Stomach (tissue), 9 donors: ENCODE results near the gene TRAF6. TPM values are rescaled to one million over a fixed set of nuclear protein-coding genes. Genes with fewer than 3 reads are reported as not detected.

Experiments
- DNase-seq, 2 donors: peaks; one replicate each; pipeline versions ENCODE4 v3.0.0 to v3.0.0-alpha.2; 2013 to 2019
- H3K27ac ChIP-seq, 5 donors: fragments of 200-600 bp in 4 of 5; sonication (generic) in 4 of 5; one replicate each; pipeline ENCODE4 v1.5.1; 2013 to 2019; ENCODE audit warnings: mild to moderate bottlenecking in 1 of 5, moderate library complexity in 1 of 5
- H3K27me3 ChIP-seq, 3 donors: fragments of 200-600 bp; sonication (generic); one replicate each; pipeline ENCODE4 v1.5.1; 2017 to 2019; ENCODE audit warnings: mixed run types in 1 of 3
- H3K36me3 ChIP-seq, 4 donors: fragments of 200-600 bp; sonication (generic); 1 replicate in 3 of 4; 2 replicates in 1 of 4; pipeline ENCODE4 v1.5.1; 2016 to 2019
- H3K4me1 ChIP-seq, 4 donors: fragments of 200-600 bp; sonication (generic); one replicate each; pipeline ENCODE4 v1.5.1; 2016 to 2019
- H3K4me3 ChIP-seq, 4 donors: fragments of 200-600 bp; sonication (generic) in 3 of 4; one replicate each; pipeline ENCODE4 v1.5.1; 2016 to 2019; ENCODE audit warnings: mild to moderate bottlenecking in 1 of 4
- H3K9me3 ChIP-seq, 4 donors: fragments of 200-600 bp; sonication (generic); one replicate each; pipeline ENCODE4 v1.5.1; 2016 to 2019
- CTCF ChIP-seq, 7 experiments: fragments of 450-650 bp in 4 of 7; fragments of 200-600 bp in 3 of 7; sonication (generic) in 3 of 7; IDR thresholded peaks; one replicate each; pipeline ENCODE4 v1.5.1; 2016 to 2019; ENCODE audit warnings: antibody characterized with exemption in 7 of 7, control low read depth in 2 of 7, mild to moderate bottlenecking in 1 of 7
- EP300 ChIP-seq: sonication (generic); formaldehyde crosslinking; IDR thresholded peaks from one replicate; pipeline ENCODE4 v1.6.1; 2017; ENCODE audit warnings: antibody characterized with exemption
- POLR2A ChIP-seq, 4 donors: fragments of 450-650 bp; IDR thresholded peaks; one replicate each; pipeline ENCODE4 v1.6.1; 2016; ENCODE audit warnings: antibody characterized with exemption in 4 of 4, control low read depth in 2 of 4, mild to moderate bottlenecking in 1 of 4, moderate library complexity in 1 of 4
- POLR2AphosphoS5 ChIP-seq, 3 donors: sonication (generic); formaldehyde crosslinking; IDR thresholded peaks; one replicate each; pipeline ENCODE4 v1.6.1; 2016; ENCODE audit warnings: antibody characterized with exemption in 3 of 3
- WGBS, 5 donors: extraction: QIAGEN DNeasy Blood & Tissue Kit in 3 of 5; methylation state at CpG; one replicate each; pipeline versions ENCODE4 v1.1.5 to v1.1.7; 2013 to 2018; 5-methylcytosine and 5-hydroxymethylcytosine counted together
- intact Hi-C: fragments of 100-400 bp; cut with DNase I; formaldehyde crosslinking; loops from one replicate; pipeline ENCODE4 v1.15.1; 2023; ENCODE audit warnings: low total_unique reads
- polyA plus RNA-seq, 3 donors: library from polyadenylated mRNA; stranded (reverse); fragments of 200-250 nt; gene quantifications; one replicate each; pipeline ENCODE4 v1.2.3, GENCODE V29; 2013
- total RNA-seq, 5 donors: library from RNA; depleted of rRNA; stranded (reverse); fragments of >200 nt; gene quantifications; one replicate each; pipeline versions ENCODE4 v1.1.0 to v1.2.3, GENCODE V29; 2014 to 2016
- donor health status: healthy with polysubstance abuse.
- donor health status: Bipolar disorder and iron deficiency.
- donor health status: healthy.

The TRAF6 gene
- total and polyA plus RNA-seq, 8 donors: 1.2 to 19.2 (median 4.7) TPM

- Histone ChIP-seq H3K4me3 (no peak overlapping the region), H3K36me3 (peaks cover 14 to 51% (median 51%) of the 10 kb centered on the region in 4 donors), H3K9me3 (no peaks in the 10 kb centered on the region), H3K27ac (peak overlapping the region in 1 of 5 donors; percentile 20), H3K4me1 (peaks cover 0 to 60% (median 25%) of the 10 kb centered on the region in 4 donors), H3K27me3 (no peaks in the 10 kb centered on the region)
- WGBS, 5 donors: 89 to 93% (median 89%) methylated on average over 5 of the region's 5 CpGs
- intact Hi-C loops: no loop called here
- TF ChIP-seq CTCF (IDR thresholded peaks at IDR 0.05): no peak
- TF ChIP-seq POLR2A (IDR thresholded peaks at IDR 0.05): no peak
- TF ChIP-seq POLR2AphosphoS5 (IDR thresholded peaks at IDR 0.05): no peak
- TF ChIP-seq EP300: no peak
- DNase-seq: no peak
Measured at GRCh38 chr11:36501236-36501635, 8.8 kb downstream of the TRAF6 start.

GRCh38 chr11:36500315-36500721, 9.8 kb downstream of the TRAF6 start:
- peaks cover 0 to 55% (median 21%) of the 10 kb centered on the region in 4 donors for H3K4me1 ChIP-seq
- peaks cover 17 to 60% (median 60%) of the 10 kb centered on the region in 4 donors for H3K36me3 ChIP-seq
- no peaks in the 10 kb centered on the region for H3K9me3 ChIP-seq
- WGBS, 5 donors: 38 to 67% (median 58%) methylated on average over 1 of the region's 1 CpG
- TF ChIP-seq POLR2AphosphoS5 (IDR thresholded peaks at IDR 0.05) (no peak), CTCF (IDR thresholded peaks at IDR 0.05) (no peak), EP300 (no peak), POLR2A (IDR thresholded peaks at IDR 0.05) (no peak)
- intact Hi-C loops: no loop called here
- peak in 1 of 2 donors; percentile 48 for DNase-seq
- H3K27me3 ChIP-seq: no peaks in the 10 kb centered on the region
- H3K27ac ChIP-seq: peak overlapping the region in 2 of 5 donors; percentile 43 to 56
- no peak overlapping the region for H3K4me3 ChIP-seq

GRCh38 chr11:36499315-36499714, 10.8 kb downstream of the TRAF6 start:
- no peak overlapping the region for H3K27ac ChIP-seq
- no peak for TF ChIP-seq EP300
- no peaks in the 10 kb centered on the region for H3K27me3 ChIP-seq
- DNase-seq: no peak
- intact Hi-C loops: no loop called here
- 82 to 94% (median 92%) methylated on average over 4 of the region's 4 CpGs for WGBS, 5 donors
- H3K9me3 ChIP-seq: no peaks in the 10 kb centered on the region
- H3K36me3 ChIP-seq: peaks cover 17 to 70% (median 70%) of the 10 kb centered on the region in 4 donors
- H3K4me1 ChIP-seq: peaks cover 0 to 47% (median 19%) of the 10 kb centered on the region in 4 donors
- no peak overlapping the region for H3K4me3 ChIP-seq

DNA sequence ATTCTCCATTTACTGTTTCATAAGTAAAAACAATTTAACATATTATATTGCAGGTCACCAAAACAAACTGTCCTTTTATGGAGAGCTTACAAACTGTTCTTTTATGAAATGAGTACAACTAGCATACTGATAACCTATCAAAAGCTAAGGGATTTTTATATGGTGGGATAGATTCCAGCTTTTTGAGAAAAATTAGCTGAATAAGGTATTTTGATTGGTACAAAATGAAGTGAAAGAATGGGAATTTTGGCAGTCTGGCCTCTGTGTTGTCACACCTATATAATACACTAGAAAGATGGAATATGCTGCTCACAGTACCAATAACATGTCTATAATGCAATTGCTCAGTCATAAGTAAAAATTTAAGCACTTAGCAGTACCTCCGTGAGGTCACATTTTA, 11.4 kb downstream of the TRAF6 start:
- Histone ChIP-seq H3K36me3 (peaks cover 23 to 76% (median 76%) of the 10 kb centered on the region in 4 donors), H3K27me3 (no peaks in the 10 kb centered on the region), H3K9me3 (no peaks in the 10 kb centered on the region), H3K4me3 (no peak overlapping the region), H3K4me1 (peaks cover 0 to 42% (median 19%) of the 10 kb centered on the region in 4 donors), H3K27ac (no peak overlapping the region)
- intact Hi-C loops: no loop called here
- DNase-seq: no peak
- 83 to 95% (median 90%) methylated on average over 1 of the region's 1 CpG for WGBS, 5 donors
- TF ChIP-seq CTCF (IDR thresholded peaks at IDR 0.05) (no peak), POLR2AphosphoS5 (IDR thresholded peaks at IDR 0.05) (no peak), POLR2A (IDR thresholded peaks at IDR 0.05) (no peak), EP300 (no peak)

DNA sequence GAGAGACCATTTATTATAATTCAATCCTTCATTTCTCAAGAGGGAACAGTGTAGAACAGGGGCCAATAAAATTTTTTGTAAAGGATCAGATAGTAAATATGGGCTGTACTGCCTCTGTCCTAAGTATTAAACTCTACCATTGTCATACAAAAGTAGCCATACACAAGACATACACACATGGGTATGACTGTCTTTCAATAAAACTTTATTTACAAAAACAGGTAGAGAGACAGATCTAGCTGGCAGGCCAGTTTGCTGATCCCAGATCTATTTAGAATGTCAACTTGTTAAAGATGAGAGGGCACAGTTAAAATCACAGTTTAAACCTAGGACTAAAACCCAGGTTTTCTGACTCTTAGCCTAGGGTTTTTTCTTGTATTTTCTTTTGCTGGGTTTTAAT, 16.7 kb downstream of the TRAF6 start:
- DNase-seq: no peak
- Histone ChIP-seq H3K36me3 (peaks cover 38 to 100% (median 92%) of the 10 kb centered on the region in 4 donors), H3K27me3 (no peaks in the 10 kb centered on the region), H3K4me3 (no peak overlapping the region), H3K4me1 (peaks cover 0 to 2% (median 0%) of the 10 kb centered on the region in 4 donors), H3K9me3 (no peaks in the 10 kb centered on the region), H3K27ac (no peak overlapping the region)
- no peak for TF ChIP-seq CTCF (IDR thresholded peaks at IDR 0.05)
- no peak for TF ChIP-seq POLR2AphosphoS5 (IDR thresholded peaks at IDR 0.05)
- no peak for TF ChIP-seq POLR2A (IDR thresholded peaks at IDR 0.05)
- no peak for TF ChIP-seq EP300
- intact Hi-C loops: no loop called here
